ENCODE measurements around the gene PCNT.

Gene PCNT

GRCh38 chr21:46406001-46406400, 82.0 kb downstream of the PCNT start:
- DNase-seq (ENCODE audit: low spot score) = no peak

GRCh38 chr21:46409641-46410406, 85.9 kb downstream of the PCNT start:
- DNase-seq (ENCODE audit: low spot score) = no peak

GRCh38 chr21:46410516-46410915, 86.6 kb downstream of the PCNT start:
- no peak for DNase-seq (ENCODE audit: low spot score)

GRCh38 chr21:46411236-46411635, 87.3 kb downstream of the PCNT start:
- no peak for DNase-seq (ENCODE audit: low spot score)

GRCh38 chr21:46411691-46412090, 87.7 kb downstream of the PCNT start:
- no peak for DNase-seq (ENCODE audit: low spot score)

- no peak for DNase-seq (ENCODE audit: low spot score)
These were observed 88.8 kb downstream of the PCNT start for GRCh38 chr21:46412521-46413364.

- DNase-seq (ENCODE audit: low spot score) = no peak
These were observed 89.4 kb downstream of the PCNT start for GRCh38 chr21:46413365-46413696.

GRCh38 chr21:46414965-46415275, 91.0 kb downstream of the PCNT start:
- no peak for DNase-seq (ENCODE audit: low spot score)

- DNase-seq (ENCODE audit: low spot score) = no peak
These were observed 92.6 kb downstream of the PCNT start for GRCh38 chr21:46416551-46416950.

GRCh38 chr21:46418265-46418946, 94.5 kb downstream of the PCNT start:
- no peak for DNase-seq (ENCODE audit: low spot score)

- DNase-seq (ENCODE audit: low spot score) = no peak
These were observed 96.6 kb downstream of the PCNT start for GRCh38 chr21:46420241-46421190.

- DNase-seq (ENCODE audit: low spot score) = no peak
These were observed 97.3 kb downstream of the PCNT start for GRCh38 chr21:46421191-46421750.

- no peak for DNase-seq (ENCODE audit: low spot score)
These were observed 98.0 kb downstream of the PCNT start for GRCh38 chr21:46421756-46422555.

- no peak for DNase-seq (ENCODE audit: low spot score)
These were observed 98.8 kb downstream of the PCNT start for GRCh38 chr21:46422636-46423241.

GRCh38 chr21:46423546-46424038, 99.6 kb downstream of the PCNT start:
- no peak for DNase-seq (ENCODE audit: low spot score)

- no peak for DNase-seq (ENCODE audit: low spot score)
These were observed 100.2 kb downstream of the PCNT start for GRCh38 chr21:46424039-46424591.

GRCh38 chr21:46424621-46425020, 100.7 kb downstream of the PCNT start:
- no peak for DNase-seq (ENCODE audit: low spot score)

GRCh38 chr21:46425041-46425440, 101.1 kb downstream of the PCNT start:
- DNase-seq (ENCODE audit: low spot score) = no peak

- DNase-seq (ENCODE audit: low spot score) = no peak
These were observed 101.6 kb downstream of the PCNT start for GRCh38 chr21:46425571-46425970.
